Superior temporal gyrus (tissue), 1 donor: Measurements from ENCODE around the gene PDE10A.
"Not testable (repeated sequence)": the region's sequence is repeated elsewhere in the genome, so short reads cannot be mapped to it uniquely, and the experiment has no call there.

ENCODE experiments used
- DNase-seq: peaks from one replicate; pipeline ENCODE4 v3.0.0-alpha.2; 2016; ENCODE audit errors: extremely low spot score

The PDE10A gene

DNA sequence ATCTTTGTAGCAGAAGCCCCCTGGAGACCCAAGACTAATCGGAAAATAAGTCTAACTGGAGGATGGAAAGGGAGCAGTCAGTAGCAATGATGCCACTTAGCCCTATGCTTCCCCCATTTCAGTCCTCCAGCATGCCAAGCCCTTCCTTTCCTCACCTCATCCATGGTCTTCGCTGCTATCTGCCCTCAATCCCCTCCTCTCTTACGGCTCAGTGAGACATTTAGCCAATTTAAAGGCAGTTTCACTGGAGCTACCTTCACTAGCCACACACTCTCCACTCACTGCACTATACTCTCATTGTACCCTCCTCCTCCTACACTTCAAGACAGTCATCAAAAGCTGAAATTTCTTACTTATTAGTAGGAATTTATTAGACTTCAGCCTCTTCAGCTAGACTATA is 111.2 kb downstream of the PDE10A start:
- DNase-seq = no peak

DNA sequence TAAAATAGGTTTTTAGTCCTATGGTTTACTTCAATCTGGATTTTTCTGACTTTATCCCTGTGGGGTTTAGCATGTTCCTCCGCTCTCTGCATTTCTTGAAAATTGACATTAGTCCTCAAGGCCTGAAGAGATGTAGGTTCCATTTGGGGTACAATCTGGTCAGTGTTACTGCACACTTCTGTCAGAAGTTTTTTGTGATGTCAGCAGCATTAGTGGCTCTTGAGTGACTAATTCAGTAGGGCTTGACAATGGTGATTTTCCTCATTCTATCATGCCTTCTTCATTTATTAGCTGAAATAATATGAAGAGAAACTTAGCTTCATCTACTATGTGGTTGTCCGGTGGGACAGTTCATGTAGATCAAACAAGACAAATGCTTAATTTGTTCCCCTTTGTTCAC is 114.6 kb downstream of the PDE10A start:
- no peak for DNase-seq

DNA sequence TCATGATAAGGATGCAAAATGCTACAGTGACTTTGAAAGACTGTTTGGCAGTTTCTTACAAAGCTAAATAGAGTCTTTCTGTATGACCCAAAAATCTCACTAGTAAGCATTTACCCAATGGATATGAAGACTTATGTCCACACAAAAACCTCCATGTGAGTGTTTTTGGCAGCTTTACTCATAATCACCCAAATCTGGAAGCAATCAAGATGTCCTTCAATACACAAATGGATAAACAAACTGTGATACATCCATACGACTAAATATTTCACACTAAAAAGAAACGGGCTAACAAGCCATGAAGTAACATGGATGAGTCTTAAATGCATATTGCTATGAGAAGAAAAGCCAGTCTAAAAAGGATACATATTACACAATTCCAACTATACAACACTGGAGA is 117.2 kb downstream of the PDE10A start:
- DNase-seq = no peak

DNA sequence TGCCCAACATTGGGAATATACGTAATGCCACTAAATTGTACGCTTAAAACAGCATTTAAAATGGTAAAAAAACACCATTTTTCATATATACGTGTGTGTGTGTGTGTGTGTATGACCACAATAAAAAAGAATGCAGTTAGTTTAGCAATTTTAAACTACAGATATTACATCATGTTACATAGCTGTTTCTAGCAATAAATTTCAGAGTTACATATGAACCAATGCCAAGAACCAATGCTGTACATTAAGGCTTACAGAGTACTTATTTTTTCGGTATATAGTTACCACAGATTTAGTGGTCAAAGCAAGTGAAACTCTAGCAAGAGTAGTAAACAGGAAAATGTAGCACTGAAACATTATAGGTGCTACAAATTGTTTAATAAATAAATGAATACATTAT is 119.3 kb downstream of the PDE10A start:
- DNase-seq = no peak

DNA sequence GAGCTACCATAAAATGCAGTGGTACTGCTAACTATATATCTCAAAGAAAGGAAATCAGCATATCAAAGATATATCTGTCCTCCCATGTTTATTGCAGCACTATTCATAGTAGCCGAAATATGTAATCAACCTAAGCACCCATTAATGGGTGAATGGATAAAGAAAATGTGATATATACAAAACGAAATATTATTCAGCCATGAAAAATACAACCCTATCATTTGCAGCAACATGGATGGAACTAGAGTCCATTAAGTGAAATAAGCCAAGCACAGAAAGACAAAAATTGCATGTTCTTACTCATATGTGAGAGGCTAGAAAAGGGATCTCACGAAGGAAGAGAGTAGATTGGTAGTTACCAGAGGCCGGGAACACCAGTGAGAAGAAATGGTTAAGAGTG is 126.1 kb downstream of the PDE10A start:
- DNase-seq = no peak

DNA sequence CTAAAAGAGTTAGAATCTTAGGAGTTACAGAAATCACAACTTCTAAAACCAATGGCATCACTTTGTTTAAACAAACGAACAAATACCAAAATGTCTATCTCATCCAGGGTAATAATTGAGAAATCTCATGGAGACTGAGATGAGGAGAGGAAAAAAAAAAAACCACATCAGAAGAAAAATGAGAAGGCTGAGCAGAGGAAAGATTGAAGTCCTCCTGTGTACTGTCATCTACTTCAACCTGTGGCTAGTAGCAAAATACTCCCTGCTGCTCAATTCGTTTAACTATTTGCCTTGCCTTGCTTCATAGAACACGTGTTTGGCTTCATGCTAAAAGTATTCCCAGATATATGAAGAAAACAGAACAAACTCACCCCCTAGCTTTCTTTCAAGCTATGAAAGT is 143.7 kb downstream of the PDE10A start:
- no peak for DNase-seq

DNA sequence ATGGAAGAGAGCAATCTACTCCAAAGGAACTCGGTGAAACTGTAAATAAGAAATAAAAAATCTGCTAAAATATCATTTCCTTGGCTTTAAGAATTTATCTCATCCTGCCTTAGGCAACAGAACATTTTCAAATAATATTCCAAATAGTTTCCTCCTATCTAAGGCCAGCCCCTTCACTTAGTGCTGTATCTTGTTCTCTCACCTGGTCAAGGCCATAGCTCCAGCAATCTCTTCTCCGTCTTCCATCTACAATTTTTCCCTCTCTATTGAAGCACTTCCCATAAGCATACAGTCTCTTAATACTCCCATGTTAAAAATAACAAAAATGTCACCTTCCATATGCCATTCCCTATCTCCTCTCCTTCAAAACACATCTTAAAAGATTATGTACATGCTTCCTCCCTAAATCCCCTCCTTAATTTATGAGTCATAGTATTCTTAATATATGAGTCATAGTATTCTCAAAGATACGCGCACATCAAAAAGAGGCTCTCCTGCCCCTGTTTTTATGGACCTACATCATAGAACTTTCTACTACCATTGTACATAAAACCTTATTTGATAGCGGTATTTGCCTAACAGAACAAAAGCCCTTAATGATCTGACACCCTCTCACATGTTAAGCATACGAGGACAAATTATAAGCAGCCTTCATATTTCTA is 146.9 kb downstream of the PDE10A start:
- DNase-seq = no peak

DNA sequence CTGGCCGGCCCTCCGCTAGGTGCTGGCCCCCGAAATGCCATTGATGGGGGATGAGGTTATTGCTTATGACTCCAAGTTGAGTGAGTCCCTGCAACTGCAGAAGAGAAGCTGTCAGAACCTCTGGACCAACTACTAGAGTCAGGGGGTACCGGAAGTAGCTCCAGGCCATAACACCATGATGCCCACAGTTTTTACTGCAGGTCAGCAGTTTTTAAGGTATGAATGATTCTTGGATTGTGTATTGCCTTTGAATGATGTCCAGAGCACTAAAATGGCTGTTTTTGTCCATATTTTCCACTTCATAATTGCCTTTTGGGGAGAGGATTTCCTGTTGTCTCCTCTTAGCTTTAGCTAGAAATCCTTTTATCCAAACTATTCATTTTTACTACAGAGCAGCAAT is 148.4 kb downstream of the PDE10A start:
- no peak for DNase-seq

DNA sequence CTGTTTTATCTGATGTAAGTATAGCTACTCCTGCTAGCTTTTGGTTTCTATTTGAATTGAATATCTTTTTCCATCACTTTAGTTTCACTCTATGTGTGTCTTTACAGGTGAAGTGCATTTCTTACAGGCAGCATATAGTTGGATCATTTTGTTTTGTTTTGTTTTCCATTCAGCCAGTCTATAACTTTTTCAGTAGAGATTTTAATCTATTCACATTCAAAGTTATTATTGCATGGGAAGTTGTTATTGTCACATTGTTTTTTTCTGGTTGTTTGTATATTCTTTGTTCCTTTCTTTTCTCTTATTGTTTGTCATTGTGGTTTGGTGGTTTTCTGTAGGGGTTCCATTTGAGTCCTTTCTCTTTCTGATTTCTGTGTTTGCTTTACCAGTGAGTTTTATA is 151.2 kb downstream of the PDE10A start:
- no peak for DNase-seq

DNA sequence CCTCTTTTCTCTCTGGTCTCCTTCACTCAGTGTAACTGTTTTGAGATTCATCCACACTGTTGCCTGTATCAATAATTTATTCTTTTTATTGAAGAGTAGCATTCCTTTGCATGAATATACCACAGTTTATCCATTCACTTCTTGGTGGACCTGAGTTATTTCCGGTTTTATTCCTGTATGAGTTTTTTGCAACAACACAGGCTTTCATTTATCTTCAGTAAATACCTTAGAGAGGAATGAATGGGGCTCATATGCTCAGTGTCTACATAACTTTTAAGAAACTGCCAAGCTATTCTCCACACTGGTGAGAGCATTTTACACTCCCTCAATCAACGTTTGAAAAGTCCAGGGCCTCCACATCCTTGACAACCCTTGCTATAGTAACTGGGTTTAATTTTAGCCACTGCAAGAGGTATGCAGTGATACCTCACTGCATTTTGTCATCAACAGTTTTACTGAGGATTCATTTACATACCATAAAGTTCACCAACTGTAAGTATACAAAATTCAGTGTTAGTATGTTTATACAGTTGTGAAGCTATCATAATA is 154.6 kb downstream of the PDE10A start:
- no peak for DNase-seq

DNA sequence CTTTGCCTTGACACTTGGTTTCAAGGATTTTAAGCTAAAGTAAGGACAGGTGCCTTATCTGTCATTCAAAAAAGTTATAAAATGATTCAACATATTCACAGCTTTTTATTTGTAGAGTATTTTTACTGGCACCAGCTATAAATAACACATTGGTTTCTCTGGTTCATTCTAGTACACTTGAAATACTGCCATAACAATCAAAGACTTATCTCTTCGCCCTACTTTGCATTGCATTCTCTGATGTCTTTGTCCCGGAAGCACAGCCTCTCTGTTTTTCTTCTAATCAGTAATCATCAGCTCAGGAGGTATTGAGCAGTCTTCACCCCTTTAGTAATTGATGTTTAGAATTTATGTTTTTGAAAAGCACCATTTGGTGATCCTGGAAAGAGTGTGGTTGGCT is 156.4 kb downstream of the PDE10A start:
- no peak for DNase-seq

DNA sequence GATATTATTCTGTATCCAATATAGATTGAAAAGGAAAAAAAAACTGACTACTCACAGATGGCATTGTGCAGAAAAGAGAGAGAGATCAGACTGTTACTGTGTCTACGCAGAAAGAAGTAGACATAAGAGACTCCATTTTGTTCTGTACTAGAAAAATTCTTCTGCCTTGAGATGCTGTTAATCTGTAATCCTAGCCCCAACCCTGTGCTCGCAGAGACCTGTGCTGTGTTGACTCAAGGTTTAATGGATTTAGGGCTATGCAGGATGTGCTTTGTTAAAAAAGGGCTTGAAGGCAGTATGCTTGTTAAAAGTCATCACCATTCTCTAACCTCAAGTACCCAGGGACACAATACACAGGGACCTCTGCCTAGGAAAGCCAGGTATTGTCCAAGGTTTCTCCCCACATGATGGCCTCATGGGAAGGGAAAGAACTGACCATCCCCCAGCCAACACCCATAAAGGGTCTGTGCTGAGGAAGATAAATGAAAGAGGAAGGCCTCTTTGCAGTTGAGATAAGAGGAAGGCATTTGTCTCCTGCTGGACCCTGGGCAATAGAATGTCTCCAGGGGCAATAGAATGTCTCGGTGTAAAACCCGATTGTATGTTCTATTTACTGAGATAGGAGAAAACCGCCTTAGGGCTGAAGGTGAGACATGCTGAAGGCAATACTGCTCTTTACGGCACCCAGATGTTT is 162.7 kb downstream of the PDE10A start:
- DNase-seq = not testable (repeated sequence)

DNA sequence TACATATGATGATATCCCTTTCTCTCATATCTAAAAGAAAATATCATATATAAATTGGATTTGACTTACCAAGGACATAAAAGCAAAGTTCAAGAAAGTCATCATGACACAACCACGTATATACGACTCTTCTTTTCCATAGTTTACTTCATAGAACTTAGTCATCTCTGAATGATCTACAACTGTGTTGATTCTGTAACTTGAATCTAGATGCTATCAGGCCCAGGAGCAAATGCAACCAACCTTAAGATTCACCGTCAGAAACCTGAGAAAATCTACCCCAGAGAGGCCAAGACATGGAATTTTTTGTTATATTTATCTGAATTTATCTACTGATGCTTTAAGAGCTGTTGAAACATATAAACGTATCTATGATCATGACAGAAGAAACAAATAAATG is 165.6 kb downstream of the PDE10A start:
- no peak for DNase-seq

DNA sequence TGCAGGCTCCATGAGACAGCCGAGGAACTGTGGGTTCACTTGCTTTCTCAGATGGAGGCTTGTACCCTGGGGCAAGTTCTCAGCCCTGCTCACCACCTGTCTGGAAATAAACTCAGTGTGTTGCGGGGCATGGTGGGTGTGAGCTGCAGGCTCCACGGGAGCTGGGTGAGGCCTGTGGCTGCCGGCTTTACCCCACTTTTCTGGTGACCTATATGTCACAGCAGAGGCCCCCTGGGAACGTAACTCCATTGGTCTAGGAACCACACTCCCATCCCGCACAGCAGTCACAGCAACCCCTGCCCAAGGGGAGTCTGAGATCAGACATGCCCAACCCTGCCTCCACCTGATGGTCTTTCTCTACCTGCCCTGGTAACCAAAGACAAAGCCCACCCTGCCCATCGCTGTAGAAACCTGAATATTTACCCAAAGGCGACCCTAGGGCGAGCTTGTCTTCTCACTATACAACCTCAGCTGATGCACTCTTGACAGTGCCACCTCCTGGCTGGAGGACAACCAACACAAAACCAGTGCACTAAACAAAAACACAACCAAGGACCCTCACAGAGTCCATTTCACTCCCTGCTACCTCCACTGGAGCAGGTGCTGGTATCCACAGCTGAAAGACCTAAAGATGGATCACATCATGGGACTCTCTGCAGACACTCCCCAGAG is 174.3 kb downstream of the PDE10A start:
- DNase-seq = no peak

DNA sequence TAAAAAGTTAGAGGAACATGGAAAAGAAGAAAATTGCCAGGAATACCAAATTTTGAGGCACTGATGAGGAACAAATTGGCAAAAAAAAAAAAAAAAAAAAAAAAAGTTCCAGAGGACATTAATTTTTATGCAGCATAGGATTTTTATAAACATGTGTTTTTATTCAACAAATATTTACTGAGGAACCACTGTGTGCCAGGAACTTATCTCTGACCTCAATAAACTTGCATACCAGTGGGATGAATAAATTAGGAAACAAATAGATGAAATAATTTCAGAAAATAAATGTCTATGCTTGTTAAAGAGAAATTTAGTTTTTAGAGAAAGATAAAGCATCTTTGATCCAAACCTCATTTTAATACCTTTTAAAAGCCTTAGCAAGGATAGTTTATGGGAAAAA is 175.1 kb downstream of the PDE10A start:
- no peak for DNase-seq

DNA sequence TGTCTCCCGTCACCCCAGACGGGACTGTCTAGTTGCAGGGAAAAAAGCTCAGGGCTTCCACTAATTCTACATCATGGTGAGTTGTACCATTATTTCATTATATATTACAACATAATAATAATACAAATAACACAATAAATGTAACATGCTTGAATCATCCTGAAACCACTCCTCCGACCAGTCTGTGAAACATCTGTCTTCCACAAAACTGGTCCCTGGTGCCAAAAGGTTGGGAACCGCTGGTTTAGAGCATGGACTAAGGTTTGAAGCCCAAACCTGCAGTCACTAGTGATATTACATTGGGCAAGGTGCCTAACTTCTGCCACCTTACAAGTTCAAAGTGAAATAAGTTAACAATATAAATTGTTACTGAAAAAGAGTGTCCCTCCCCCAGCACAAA is 175.7 kb downstream of the PDE10A start:
- DNase-seq = no peak

DNA sequence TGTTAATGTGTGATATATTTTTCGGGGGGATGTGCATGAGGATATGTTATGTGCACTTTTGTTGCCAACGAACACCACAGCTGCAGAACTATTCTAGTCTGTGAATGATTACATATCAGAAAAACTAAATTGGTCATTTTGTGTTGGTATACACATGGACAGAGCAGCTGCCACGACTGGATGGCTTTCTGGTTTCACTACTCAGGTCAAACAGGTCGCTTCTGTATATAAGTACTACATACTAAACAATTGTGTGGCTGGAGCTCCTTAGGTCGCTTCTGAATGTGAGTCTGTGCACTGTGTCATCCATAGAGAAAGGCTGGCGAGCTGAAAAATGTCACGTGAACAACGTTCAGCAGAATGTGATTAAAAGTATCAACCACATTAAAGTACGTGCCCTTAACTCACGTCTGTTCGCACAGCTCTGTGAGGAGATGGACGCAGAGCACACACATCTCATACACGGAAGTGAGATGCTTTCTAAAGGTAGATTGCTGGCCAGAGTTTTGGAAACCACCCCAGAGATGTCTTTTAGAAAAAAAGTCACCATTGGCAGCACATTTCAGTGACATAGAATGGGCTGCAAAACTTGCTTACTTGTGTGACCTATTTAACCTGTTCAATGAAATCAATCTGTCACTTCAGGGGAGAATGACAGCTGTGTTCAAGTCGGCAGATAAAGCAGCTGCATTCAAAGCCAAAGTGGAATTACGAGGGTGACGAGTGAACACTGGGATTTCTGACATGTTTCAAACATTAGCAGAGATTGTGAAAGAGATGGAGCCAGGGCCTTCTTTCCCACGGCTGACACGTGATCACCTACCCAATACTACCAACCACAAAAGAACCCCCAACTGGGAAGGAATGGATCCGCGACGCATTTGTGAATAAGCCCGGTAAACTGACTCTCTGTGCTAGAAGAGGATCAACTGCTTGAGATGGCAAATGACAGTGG is 176.6 kb downstream of the PDE10A start:
- DNase-seq = no peak

DNA sequence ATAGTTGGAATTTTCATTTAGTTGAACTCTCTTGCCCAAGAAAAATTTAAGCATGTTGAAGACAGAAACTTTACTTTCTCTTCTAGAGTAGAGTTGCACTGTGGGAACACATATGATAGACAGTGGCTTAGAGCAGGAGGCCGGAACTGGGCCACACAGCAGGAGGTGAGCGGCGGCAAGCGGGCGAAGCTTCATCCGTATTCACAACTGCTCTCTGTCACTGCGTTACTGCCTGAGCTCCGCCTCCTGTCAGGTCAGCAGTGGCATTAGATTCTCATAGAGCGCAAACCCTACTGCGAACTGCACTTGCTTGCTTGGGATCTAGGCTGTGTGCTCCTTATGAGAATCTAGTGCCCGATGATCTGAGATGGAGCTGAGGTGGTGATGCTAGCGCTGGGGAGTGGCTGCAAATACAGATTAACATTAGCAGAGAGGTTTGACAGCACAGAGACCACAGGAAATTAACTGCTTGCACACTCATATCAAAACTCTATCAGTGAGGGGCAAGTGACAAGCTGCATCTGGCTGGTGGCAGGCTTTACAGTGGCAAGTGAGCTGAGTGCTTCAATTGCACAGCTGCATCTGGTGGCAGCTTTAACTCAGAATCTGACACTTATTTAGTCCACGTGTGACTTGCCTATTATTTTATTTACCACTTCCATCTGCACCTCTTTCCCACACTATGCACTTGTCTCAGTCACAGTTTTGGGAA is 178.7 kb downstream of the PDE10A start:
- DNase-seq = no peak

DNA sequence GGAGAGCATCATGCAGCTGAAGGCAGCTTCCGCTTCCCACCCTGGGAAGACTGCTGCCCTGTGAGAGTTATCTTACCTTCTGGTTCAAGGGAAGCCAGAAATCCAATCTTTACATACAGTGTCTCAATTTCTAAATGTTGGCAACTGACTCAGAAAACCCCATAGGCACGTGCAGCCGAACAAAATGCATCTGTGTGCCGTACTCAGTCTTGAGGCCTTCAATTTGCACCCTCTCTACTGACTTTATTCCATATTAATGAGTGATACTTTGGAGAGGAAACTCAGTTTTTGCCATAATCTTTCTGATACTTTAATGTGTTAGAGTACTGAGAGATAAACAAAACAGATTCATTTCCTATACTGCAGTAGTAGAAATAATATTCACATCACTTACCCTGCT is 181.1 kb downstream of the PDE10A start:
- no peak for DNase-seq

DNA sequence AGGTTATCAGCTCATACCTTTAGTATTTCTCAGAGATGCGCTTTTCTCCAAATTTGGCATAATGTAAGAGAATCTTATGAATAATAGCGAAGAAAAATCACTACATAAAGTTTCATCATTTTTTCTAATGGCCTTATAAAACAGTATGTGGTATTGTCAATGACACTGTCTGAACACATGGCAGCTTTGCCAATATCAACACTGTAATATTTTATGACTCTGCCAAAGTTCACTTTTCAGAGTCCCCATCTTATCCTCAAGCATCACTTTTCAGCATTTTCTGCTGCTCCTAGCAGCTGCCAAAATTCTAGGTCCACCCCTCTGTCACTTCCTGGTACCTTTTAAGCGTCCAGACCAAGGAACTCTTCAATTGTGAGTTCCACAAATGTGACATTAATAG is 182.1 kb downstream of the PDE10A start:
- DNase-seq = no peak

DNA sequence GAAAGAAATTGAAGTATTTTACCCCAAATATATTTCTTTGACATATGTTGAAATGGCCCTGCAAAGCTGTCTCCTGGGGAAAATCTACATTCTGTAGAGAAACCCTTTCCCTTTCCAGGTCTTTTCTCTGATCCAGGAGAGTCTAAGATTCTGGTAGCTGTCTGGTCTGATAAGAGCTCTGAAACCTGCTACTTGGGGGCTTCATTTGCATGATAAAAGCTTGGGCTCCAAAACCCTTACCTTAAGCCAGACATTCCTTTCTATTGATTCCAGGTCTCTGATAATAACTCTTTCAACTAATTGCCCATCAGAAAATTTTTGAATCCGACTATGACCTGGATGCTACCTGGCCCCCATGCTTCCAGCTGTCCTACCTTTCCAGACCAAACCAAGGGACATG is 184.5 kb downstream of the PDE10A start:
- no peak for DNase-seq
